Natural killer cell (primary cell): Measurements from ENCODE around the gene AFMID. TPM values are rescaled to one million over a fixed set of nuclear protein-coding genes. Genes with fewer than 3 reads are reported as not detected.

ENCODE experiments used
- ATAC-seq, 3 donors: fragments of 150-1000 bp in 2 of 3; fragments of 200-7000 bp in 1 of 3; cut with Tn5 transposase; 1 replicate in 1 of 3; 2 replicates in 2 of 3; pipeline ENCODE4 v1.10.0; 2021; ENCODE audit warnings: mild to moderate bottlenecking in 2 of 3, moderate library complexity in 2 of 3
- DNase-seq, 2 donors: peaks; one replicate each; pipeline versions ENCODE4 v3.0.0 to v3.0.0-alpha.2; 2013 to 2021; ENCODE audit warnings: mixed read lengths in 1 of 2
- H3K27ac ChIP-seq: one replicate; pipeline ENCODE4 v1.5.1; 2013; ENCODE audit warnings: mild to moderate bottlenecking, low read length
- H3K27me3 ChIP-seq: one replicate; pipeline ENCODE4 v1.6.1; 2013; ENCODE audit warnings: low read length; ENCODE audit not compliant: control insufficient read depth, insufficient read depth
- H3K36me3 ChIP-seq: one replicate; pipeline ENCODE4 v1.6.1; 2013; ENCODE audit warnings: low read length; ENCODE audit not compliant: control insufficient read depth, insufficient read depth
- H3K4me1 ChIP-seq: one replicate; pipeline ENCODE4 v1.6.1; 2013; ENCODE audit warnings: low read length; ENCODE audit not compliant: control insufficient read depth, insufficient read depth
- H3K4me3 ChIP-seq: one replicate; pipeline ENCODE4 v1.5.1; 2013; ENCODE audit warnings: low read length
- H3K9me3 ChIP-seq: one replicate; pipeline ENCODE4 v1.6.1; 2013; ENCODE audit warnings: low read length; ENCODE audit not compliant: control insufficient read depth, insufficient read depth
- H3K27ac Mint-ChIP-seq, 2 donors: one replicate each; pipeline ENCODE4 v1.8.0; 2022; ENCODE audit warnings: mild to moderate bottlenecking in 2 of 2, mixed read lengths in 2 of 2, moderate library complexity in 1 of 2
- H3K27me3 Mint-ChIP-seq, 2 donors: one replicate each; pipeline ENCODE4 v1.8.0; 2022; ENCODE audit warnings: low read depth in 2 of 2, mixed read lengths in 2 of 2
- H3K36me3 Mint-ChIP-seq: one replicate; pipeline ENCODE4 v1.8.0; 2022; ENCODE audit warnings: mixed read lengths
- H3K4me1 Mint-ChIP-seq, 2 donors: one replicate each; pipeline ENCODE4 v1.8.0; 2022; ENCODE audit warnings: mixed read lengths in 2 of 2
- H3K4me3 Mint-ChIP-seq: one replicate; pipeline ENCODE4 v1.8.0; 2022; ENCODE audit warnings: mild to moderate bottlenecking, moderate library complexity, mixed read lengths
- H3K9me3 Mint-ChIP-seq, 2 donors: one replicate each; pipeline ENCODE4 v1.8.0; 2022; ENCODE audit warnings: mixed read lengths in 2 of 2
- WGBS: methylation state at CpG from one replicate; pipeline ENCODE4 v1.1.7; 2013; ENCODE audit warnings: missing lambda C conversion rate; ENCODE audit not compliant: insufficient coverage; 5-methylcytosine and 5-hydroxymethylcytosine counted together
- intact Hi-C: fragments of 100-400 bp; cut with micrococcal nuclease; formaldehyde crosslinking; loops from one replicate; pipeline ENCODE4 v1.14.2; 2022
- total RNA-seq, 4 donors: library from RNA; stranded (reverse); fragments of 120-200 nt in 1 of 4; gene quantifications; one replicate each; pipeline versions ENCODE4 v1.2.3 to v1.2.4, GENCODE V29; 2013 to 2022
- TF ChIP-seq, protein P1 (sequence below): fragments of 200-600 bp; IDR thresholded peaks from one replicate; pipeline ENCODE4 v1.8.0; 2022; ENCODE audit warnings: antibody characterized with exemption

AFMID gene
- total RNA-seq, 3 donors from 2014 or later (not counting 1 experiment from before 2014, with no cell fraction given), result 2.2 to 4.1 (median 2.3) TPM

DNA sequence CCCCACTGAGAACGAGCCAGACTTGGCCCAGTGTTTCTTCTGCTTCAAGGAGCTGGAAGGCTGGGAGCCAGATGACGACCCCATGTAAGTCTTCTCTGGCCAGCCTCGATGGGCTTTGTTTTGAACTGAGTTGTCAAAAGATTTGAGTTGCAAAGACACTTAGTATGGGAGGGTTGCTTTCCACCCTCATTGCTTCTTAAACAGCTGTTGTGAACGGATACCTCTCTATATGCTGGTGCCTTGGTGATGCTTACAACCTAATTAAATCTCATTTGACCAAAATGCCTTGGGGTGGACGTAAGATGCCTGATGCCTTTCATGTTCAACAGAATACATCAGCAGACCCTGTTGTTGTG lies 27.5 kb downstream of the AFMID start:
- H3K27me3 ChIP-seq, result no peaks in the 10 kb centered on the region
- Mint-ChIP-seq H3K4me1 (peaks cover 0 to 9% of the 10 kb centered on the region in 2 donors), H3K27ac (no peak overlapping the region), H3K4me3 (peak overlapping the region; percentile 76), H3K27me3 (no peaks in the 10 kb centered on the region), H3K9me3 (no peaks in the 10 kb centered on the region), H3K36me3 (no peaks in the 10 kb centered on the region)
- H3K36me3 ChIP-seq, result no peaks in the 10 kb centered on the region
- TF ChIP-seq, protein P1, sequence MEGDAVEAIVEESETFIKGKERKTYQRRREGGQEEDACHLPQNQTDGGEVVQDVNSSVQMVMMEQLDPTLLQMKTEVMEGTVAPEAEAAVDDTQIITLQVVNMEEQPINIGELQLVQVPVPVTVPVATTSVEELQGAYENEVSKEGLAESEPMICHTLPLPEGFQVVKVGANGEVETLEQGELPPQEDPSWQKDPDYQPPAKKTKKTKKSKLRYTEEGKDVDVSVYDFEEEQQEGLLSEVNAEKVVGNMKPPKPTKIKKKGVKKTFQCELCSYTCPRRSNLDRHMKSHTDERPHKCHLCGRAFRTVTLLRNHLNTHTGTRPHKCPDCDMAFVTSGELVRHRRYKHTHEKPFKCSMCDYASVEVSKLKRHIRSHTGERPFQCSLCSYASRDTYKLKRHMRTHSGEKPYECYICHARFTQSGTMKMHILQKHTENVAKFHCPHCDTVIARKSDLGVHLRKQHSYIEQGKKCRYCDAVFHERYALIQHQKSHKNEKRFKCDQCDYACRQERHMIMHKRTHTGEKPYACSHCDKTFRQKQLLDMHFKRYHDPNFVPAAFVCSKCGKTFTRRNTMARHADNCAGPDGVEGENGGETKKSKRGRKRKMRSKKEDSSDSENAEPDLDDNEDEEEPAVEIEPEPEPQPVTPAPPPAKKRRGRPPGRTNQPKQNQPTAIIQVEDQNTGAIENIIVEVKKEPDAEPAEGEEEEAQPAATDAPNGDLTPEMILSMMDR, result no peak
- DNase-seq (no peak), ATAC-seq (no peak)
- H3K9me3 ChIP-seq, result no peaks in the 10 kb centered on the region
- H3K4me1 ChIP-seq, result peaks cover 9% of the 10 kb centered on the region
- H3K4me3 ChIP-seq, result no peak overlapping the region
- no peak overlapping the region for H3K27ac ChIP-seq
- intact Hi-C loops, result loop anchor here (1.0 kb wide), 2 partner anchors 40 to 74 kb away; no protein-coding TSS in a partner anchor
- 33% methylated on average over 5 of the region's 5 CpGs for WGBS

DNA sequence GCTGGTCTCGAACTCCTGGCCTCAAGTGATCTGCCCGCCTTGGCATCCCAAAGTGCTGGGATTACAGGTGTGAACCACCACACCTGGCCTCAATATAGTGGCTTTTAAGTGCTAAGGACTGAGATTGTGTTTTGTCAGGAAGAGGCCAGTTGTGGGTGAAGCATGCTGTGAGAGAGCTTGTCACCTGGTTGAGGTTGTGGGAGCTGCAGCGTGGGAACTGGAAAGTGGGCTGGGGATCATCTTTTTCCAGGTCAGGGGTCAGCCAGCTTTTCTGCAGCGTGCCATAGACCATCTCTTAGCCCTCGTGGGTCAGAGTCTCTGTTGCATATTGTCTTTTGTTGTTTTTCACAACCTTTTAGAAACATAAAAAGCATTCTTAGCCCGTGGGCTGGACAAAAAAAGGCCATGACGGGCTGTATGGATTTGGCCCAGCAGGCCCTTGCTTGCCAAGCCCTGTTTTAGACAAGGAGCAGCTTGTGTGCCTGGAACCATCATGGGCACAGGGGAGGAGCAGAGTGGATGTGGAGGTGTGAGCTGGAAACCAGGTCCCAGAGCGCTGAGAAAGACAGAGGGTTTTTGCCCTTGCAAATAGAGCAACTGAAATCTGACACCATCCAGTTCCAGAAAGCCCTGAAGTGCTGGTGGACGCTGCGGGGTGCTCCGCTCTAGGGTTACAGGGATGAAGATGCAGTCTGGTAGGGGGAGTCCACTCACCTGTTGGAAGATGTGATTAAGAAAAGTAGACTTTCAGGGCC lies 32.4 kb downstream of the AFMID start:
- intact Hi-C loops, result no loop called here
- H3K27ac Mint-ChIP-seq, result no peak overlapping the region
- Histone ChIP-seq H3K27ac (no peak overlapping the region), H3K4me3 (no peak overlapping the region), H3K4me1 (peaks cover 1% of the 10 kb centered on the region), H3K9me3 (no peaks in the 10 kb centered on the region), H3K36me3 (no peaks in the 10 kb centered on the region), H3K27me3 (no peaks in the 10 kb centered on the region)
- no peaks in the 10 kb centered on the region for H3K27me3 Mint-ChIP-seq
- DNase-seq (no peak), ATAC-seq (no peak)
- 99% methylated on average over 11 of the region's 11 CpGs for WGBS
- H3K9me3 Mint-ChIP-seq, result no peaks in the 10 kb centered on the region
- no peak overlapping the region for H3K4me3 Mint-ChIP-seq
- TF ChIP-seq, protein P1, result no peak
- peaks cover 0 to 2% of the 10 kb centered on the region in 2 donors for H3K4me1 Mint-ChIP-seq
- no peaks in the 10 kb centered on the region for H3K36me3 Mint-ChIP-seq

DNA sequence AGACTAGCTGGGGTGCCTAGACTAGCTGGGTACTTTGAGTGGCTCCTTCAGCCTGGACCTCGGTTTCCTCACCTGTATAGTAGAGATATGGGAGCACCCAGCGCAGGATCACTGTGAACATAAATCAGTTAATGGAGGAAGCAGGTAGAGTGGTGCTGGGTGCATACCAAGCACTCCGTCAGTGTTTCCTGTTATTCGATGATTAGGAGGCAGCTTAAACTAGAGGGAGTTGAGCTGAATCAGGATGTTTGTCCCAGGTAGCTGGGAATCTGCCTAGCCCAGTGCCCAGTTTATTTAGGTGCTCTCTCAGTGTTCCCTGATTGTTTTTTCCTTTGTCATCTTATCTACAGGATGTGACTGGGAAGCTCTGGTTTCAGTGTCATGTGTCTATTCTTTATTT lies 35.9 kb downstream of the AFMID start:
- ATAC-seq, result no peak
- no peak overlapping the region for H3K4me3 Mint-ChIP-seq
- H3K9me3 Mint-ChIP-seq, result no peaks in the 10 kb centered on the region

More for the DNA sequence above, 35.9 kb downstream of the AFMID start:
- Histone ChIP-seq H3K4me1 (no peaks in the 10 kb centered on the region), H3K9me3 (no peaks in the 10 kb centered on the region), H3K27me3 (no peaks in the 10 kb centered on the region), H3K36me3 (no peaks in the 10 kb centered on the region), H3K4me3 (no peak overlapping the region), H3K27ac (no peak overlapping the region)
- Mint-ChIP-seq H3K36me3 (no peaks in the 10 kb centered on the region), H3K27ac (no peak overlapping the region), H3K4me1 (peaks cover 0 to 4% of the 10 kb centered on the region in 2 donors), H3K27me3 (peaks cover 3 to 7% of the 10 kb centered on the region in 2 donors)
- 74% methylated on average over 4 of the region's 4 CpGs for WGBS
- TF ChIP-seq, protein P1, result no peak
- intact Hi-C loops, result no loop called here
- DNase-seq, result no peak
